ENCODE data around the gene AP4B1.

Gene AP4B1

DNA sequence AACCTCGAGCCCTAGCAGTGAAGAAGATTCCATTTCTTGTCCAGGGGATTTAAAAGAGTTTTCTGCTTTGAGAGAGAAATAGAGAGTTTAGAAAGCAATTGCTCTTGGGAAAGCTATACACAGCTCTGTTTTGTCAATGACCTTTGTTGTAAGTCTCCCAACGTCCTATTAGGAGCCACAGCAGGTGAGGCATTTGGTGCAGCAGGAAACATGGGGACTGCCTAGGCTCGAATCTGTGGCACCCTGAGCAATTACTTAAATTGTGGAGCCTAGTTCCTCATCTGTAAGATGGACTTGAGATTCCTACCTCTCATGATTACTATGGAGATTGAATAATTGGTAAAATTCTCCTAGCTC, 8.7 kb upstream of the AP4B1 start:
- Histone ChIP-seq H3K9me3 (ENCODE audit: low read length) (no peaks in the 10 kb centered on the region), H3K27me3 (ENCODE audit: insufficient read depth, low read length) (no peaks in the 10 kb centered on the region), H2AFZ (ENCODE audit: low read length) (no peak overlapping the region), H3K4me1 (ENCODE audit: insufficient read depth, low read length, severe bottlenecking) (no peaks in the 10 kb centered on the region), H3K79me2 (ENCODE audit: insufficient read depth, low read length) (no peaks in the 10 kb centered on the region), H4K20me1 (ENCODE audit: insufficient read depth, low read length) (no peaks in the 10 kb centered on the region), H3K4me2 (ENCODE audit: low read length) (no peak overlapping the region), H3F3A (ENCODE audit: insufficient read depth, low read length) (no peaks in the 10 kb centered on the region; the same call in 1 of the 2 replicates), H3K4me3 (ENCODE audit: low read depth, low read length, poor library complexity, severe bottlenecking) (no peak overlapping the region), H3K27ac (ENCODE audit: low read depth, low read length, poor library complexity, severe bottlenecking) (no peak overlapping the region), H3K9me2 (ENCODE audit: low read depth, low read length) (no peaks in the 10 kb centered on the region), H3K36me3 (ENCODE audit: insufficient read depth, low read length) (peaks cover 33% of the 10 kb centered on the region), H3K9ac (ENCODE audit: low read length) (no peak overlapping the region)
- TF ChIP-seq, protein P1, sequence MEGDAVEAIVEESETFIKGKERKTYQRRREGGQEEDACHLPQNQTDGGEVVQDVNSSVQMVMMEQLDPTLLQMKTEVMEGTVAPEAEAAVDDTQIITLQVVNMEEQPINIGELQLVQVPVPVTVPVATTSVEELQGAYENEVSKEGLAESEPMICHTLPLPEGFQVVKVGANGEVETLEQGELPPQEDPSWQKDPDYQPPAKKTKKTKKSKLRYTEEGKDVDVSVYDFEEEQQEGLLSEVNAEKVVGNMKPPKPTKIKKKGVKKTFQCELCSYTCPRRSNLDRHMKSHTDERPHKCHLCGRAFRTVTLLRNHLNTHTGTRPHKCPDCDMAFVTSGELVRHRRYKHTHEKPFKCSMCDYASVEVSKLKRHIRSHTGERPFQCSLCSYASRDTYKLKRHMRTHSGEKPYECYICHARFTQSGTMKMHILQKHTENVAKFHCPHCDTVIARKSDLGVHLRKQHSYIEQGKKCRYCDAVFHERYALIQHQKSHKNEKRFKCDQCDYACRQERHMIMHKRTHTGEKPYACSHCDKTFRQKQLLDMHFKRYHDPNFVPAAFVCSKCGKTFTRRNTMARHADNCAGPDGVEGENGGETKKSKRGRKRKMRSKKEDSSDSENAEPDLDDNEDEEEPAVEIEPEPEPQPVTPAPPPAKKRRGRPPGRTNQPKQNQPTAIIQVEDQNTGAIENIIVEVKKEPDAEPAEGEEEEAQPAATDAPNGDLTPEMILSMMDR (IDR thresholded peaks at IDR 0.05; ENCODE audit: low read length) = no peak
- TF ChIP-seq EZH2 (IDR thresholded peaks at IDR 0.05; ENCODE audit: borderline replicate concordance, low read length) = no peak

DNA sequence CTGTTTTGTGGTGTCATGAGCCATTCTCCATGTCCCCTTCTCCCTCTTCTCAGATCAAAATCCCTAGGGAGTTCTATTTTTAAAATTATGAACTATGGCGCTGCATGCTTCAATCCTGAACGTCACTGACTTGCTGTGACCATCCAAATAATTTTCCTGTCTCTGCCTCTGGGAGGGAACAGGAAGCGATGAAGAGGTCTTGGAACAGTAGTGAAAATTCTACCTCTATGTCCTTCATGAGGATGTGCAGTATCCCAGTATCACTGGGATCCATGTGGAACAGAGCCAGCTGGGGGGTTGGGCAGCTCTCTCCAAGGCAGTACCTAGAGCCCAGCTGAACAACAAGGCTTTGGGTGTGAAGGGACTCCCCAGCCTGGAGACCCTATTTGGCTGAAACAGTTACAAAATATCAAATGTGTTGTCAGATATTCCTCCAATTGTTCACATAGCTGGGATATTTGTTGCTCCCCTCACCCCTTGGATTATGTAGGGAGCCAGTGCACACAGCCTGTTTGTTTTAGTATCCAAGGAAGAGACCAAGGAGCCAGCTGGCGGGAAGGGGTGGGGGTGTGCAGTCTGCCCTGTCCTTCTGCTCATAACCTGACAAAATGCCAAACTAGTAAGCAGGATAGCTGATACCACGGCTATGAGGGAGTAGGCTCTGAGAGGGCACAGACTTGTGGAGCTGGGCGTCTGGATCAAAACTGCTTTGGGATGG, 8.2 kb upstream of the AP4B1 start:
- H3K4me1 ChIP-seq (ENCODE audit: insufficient read depth, low read length, severe bottlenecking) = no peaks in the 10 kb centered on the region
- no peak overlapping the region for H3K4me2 ChIP-seq (ENCODE audit: low read length)
- H3K9ac ChIP-seq (ENCODE audit: low read length) = no peak overlapping the region
- no peaks in the 10 kb centered on the region for H3K9me2 ChIP-seq (ENCODE audit: low read depth, low read length)
- H2AFZ ChIP-seq (ENCODE audit: low read length) = no peak overlapping the region
- no peak overlapping the region for H3K27ac ChIP-seq (ENCODE audit: low read depth, low read length, poor library complexity, severe bottlenecking)
- no peaks in the 10 kb centered on the region for H3K79me2 ChIP-seq (ENCODE audit: insufficient read depth, low read length)
- TF ChIP-seq, protein P1 (IDR thresholded peaks at IDR 0.05; ENCODE audit: low read length) = no peak
- no peak for TF ChIP-seq EZH2 (IDR thresholded peaks at IDR 0.05; ENCODE audit: borderline replicate concordance, low read length)
- H4K20me1 ChIP-seq (ENCODE audit: insufficient read depth, low read length) = no peaks in the 10 kb centered on the region
- no peaks in the 10 kb centered on the region for H3K27me3 ChIP-seq (ENCODE audit: insufficient read depth, low read length)
- peaks cover 38% of the 10 kb centered on the region for H3K36me3 ChIP-seq (ENCODE audit: insufficient read depth, low read length)
- no peak overlapping the region for H3K4me3 ChIP-seq (ENCODE audit: low read depth, low read length, poor library complexity, severe bottlenecking)
- H3F3A ChIP-seq (ENCODE audit: insufficient read depth, low read length) = no peaks in the 10 kb centered on the region; the same call in 1 of the 2 replicates
- H3K9me3 ChIP-seq (ENCODE audit: low read length) = no peaks in the 10 kb centered on the region

- Histone ChIP-seq H3K27me3 (ENCODE audit: insufficient read depth, low read length) (no peaks in the 10 kb centered on the region), H3K4me3 (ENCODE audit: low read depth, low read length, poor library complexity, severe bottlenecking) (peak overlapping the region; percentile 86), H3K36me3 (ENCODE audit: insufficient read depth, low read length) (peaks cover 36% of the 10 kb centered on the region), H3F3A (ENCODE audit: insufficient read depth, low read length) (no peaks in the 10 kb centered on the region; the same call in 1 of the 2 replicates), H3K9ac (ENCODE audit: low read length) (peak overlapping the region; percentile 87), H3K4me2 (ENCODE audit: low read length) (peak overlapping the region; percentile 70), H4K20me1 (ENCODE audit: insufficient read depth, low read length) (no peaks in the 10 kb centered on the region), H3K9me3 (ENCODE audit: low read length) (no peaks in the 10 kb centered on the region), H3K27ac (ENCODE audit: low read depth, low read length, poor library complexity, severe bottlenecking) (peak overlapping the region; percentile 53), H3K4me1 (ENCODE audit: insufficient read depth, low read length, severe bottlenecking) (peaks cover 27% of the 10 kb centered on the region), H2AFZ (ENCODE audit: low read length) (peak overlapping the region; percentile 68; the same call in 1 of the 2 replicates), H3K79me2 (ENCODE audit: insufficient read depth, low read length) (peaks cover 13% of the 10 kb centered on the region; the same call in 1 of the 2 replicates), H3K9me2 (ENCODE audit: low read depth, low read length) (no peaks in the 10 kb centered on the region)
- TF ChIP-seq EZH2 (IDR thresholded peaks at IDR 0.05; ENCODE audit: borderline replicate concordance, low read length) = no peak
- TF ChIP-seq, protein P1 (IDR thresholded peaks at IDR 0.05; ENCODE audit: low read length) = no peak
Observed at GRCh38 chr1:113905435-113905861, 849 bp upstream of the AP4B1 start.
